Iris pigment epithelial cell (primary cell): ENCODE measurements around the gene CEBPB.

Experiments used
- DNase-seq: peaks from one replicate; pipeline ENCODE4 v3.0.0-alpha.2; 2011; ENCODE audit warnings: low read depth

The CEBPB gene

GRCh38 chr20:50229156-50229607, 38.6 kb downstream of the CEBPB start:
- DNase-seq, result no peak

- no peak for DNase-seq
These were observed 39.6 kb downstream of the CEBPB start for GRCh38 chr20:50230184-50230583.

GRCh38 chr20:50230871-50231560, 40.4 kb downstream of the CEBPB start:
- DNase-seq, result no peak

- DNase-seq, result no peak
These were observed 41.2 kb downstream of the CEBPB start for GRCh38 chr20:50231854-50232253.

DNA sequence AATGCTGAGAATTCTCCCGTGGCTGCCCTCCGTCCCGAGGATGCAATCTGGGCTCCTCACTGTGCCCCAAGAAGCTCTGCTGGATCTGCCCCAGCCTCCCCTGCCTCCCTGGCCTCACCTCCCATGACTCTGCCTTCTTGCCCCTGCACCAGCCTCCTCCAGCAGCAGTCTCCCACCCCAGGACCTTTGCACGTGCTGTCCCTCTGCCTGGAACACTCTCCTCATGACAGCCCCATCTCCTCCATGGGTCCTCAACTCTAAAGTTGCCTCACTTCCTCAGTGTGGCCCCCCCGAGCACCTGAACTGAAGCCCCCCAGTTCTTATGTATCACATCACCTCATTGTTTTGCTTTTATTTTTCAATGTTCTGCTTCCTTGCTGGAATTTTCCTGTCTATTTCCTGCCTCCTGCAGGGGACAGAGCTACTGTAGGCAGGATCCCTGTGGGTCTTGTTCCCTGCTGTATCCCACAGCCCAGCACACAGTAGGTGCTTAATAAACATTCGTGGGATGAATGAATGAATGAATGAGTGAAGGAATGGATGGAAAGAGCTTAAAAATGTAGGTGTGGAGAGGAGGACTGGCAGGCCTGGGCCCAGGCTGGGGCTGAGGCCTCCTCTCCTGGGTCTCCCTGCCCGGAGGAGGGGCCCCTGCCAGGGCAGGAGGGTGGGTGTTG, 42.2 kb downstream of the CEBPB start:
- DNase-seq, result no peak

DNA sequence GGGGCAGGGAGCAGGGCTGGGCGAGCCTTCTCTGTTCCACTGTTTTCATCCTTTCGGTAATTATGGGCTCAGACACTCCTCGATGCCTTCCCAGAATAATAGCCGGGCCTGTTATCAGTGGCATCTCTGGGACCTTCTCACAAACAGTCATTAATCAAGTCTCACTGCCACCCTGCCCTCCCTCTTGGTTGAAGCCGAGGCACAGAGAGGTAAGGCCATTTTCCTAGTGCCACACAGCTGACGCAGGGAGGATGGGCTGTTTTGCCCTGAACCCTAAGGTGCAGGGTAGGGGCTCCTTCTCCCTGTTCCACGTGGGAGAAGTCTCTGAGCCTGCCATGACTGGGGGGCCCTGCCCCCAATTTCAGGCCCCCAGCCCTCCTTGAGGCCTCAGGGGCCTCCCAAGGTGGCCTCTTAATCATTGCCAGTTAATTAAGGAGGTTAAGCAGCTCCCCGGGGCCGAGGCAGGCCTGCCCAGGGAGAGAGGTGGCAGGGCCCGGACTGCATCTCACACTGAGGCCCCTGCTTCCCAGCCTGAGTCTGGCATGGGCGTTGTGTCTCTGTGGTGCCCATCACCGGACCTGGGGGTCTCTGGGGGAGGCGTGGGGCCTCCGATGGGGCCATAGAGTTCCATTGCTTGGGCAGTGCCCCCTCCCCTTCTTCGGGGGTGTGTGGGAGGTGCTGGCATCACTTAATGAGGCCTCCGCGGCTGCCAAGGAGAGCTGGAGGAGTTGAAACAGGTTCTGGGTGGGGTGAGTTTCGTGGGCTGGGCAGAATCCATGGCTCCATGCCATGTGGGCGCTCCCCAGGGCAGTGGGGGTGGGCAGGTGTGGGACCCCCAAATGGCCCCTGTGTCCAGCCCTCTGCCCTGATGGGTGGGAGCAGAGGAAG, 42.9 kb downstream of the CEBPB start:
- DNase-seq, result no peak

GRCh38 chr20:50234288-50234687, 43.7 kb downstream of the CEBPB start:
- DNase-seq, result no peak

- DNase-seq, result no peak
These were observed 46.7 kb downstream of the CEBPB start for GRCh38 chr20:50237349-50237748.

DNA sequence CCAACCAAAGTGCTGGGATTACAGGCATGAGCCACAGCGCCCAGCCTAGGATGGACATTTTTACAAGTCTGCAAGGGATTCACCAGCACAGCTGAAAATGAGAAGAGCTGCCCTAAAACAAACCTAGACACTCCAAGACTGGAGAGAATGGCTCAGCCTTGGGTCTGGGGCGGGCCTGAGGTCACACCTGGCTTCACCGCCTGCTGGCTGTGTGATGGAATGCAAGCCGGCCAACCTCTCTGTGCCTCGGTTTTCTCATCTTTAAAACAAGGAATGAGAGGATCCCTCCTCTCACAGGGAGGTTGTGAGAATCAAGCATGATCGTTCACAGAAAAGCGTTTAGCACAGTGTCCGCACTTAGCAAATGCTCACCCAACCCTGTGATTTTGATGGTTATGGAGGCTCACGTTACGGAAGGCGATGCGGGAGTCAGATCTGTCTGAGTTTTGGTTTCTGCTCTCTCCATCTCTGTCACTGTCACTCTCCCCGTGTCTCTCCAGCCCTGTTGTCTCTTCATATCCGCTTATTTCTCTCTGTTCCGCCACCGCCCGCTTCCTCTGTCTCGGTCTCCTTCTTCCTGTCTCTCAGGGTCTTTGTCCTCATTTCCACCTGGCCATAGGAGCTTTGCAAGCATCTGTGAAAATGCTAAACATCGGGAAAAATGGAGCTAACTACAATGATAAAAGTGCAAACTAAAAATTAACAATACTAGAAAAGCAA, 47.6 kb downstream of the CEBPB start:
- no peak for DNase-seq

DNA sequence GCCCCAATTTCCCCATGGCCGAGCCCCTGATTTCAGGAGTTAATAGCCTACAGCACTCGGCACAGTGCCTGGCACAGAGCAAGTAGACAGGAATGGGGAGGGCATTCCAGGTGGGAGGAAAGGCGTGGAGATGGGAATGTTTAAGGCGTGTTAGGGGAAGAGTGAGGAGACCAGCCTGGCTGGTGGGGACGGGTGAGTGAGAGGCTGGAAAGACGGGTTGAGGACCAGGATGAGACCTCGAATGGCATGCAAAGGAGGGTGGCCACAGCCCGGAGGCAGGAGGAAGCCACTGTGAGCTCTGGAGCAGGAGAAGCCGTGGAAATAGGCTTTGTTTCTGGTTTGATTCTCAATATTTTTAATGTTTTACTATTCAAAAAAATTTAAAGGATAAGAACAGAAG, 49.5 kb downstream of the CEBPB start:
- no peak for DNase-seq

DNA sequence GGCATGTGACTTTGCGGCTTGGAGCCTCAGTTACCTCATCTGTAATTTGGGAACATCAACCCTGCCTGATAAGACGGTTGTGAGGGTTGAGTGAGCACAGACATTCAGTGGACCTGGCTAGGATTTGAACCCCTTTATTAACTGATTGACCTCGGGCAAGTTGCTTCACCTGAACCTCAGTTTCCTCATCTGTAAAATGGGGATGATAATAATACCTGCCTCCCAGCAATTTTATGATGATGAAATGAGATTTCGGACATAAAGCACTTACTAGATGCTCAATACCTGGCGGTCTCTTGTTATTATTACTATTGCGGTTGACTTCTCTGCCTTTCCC, 51.5 kb downstream of the CEBPB start:
- no peak for DNase-seq
